Right kidney (tissue), 1 donor: ENCODE data around the gene PALD1.

Experiments
- DNase-seq: peaks from one replicate; pipeline ENCODE4 v3.0.0-alpha.2; 2016

Gene PALD1

DNA sequence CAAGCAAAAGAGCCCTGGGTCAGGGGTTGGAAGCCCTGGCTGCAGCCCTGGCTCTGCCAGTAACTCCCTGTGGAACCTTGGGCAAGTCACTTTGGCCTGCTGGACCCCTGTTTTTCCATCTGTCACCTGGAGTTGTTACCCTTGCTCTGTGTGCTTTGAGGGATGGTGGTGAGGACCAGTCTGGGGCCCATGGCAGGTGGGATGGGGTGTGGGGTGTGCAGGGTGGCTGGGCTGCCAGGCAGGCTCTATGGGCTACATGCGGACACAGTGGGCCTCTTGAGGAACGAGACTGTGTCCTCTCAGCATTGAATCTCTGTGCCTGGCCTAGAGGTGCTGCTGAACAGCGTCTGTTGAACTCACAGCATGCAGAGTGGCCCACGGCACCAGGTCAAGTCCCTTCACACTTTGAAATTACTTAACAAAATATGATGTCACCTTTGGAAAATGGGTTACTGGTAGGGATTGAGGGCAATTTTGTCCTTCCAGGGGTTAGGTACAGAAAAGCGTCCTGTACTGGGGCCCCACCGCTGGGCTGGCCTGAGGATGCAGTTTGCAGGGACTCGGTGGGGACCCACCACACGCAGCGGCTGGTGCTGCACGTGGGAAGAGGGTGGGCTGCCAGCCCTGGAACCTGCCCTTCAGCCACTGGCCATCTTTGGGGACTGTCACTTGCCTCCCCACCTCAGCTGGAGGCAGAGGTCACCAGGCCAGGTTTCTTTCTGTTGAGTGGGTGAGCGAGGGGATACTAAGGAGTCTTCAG lies 78.7 kb downstream of the PALD1 start:
- no peak for DNase-seq

DNA sequence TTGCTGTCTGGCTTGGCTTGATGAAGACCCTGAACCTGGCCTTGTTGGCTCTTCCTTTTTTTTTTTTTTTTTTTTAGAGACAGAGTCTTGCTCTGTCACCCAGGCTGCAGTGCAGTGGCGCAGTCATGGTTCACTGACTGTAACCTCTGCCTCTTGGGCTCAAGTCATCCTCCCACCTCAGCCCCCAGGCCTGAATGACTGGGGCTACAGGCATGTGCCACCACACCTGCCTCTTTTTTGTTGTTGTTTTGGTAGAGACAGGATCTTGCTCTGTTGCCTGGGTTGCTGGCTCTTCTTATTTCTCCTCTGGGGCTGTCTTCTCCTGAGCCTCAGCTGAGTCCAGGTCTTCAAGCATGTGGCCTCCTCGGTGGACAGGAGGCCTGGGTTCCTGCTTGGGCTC lies 79.3 kb downstream of the PALD1 start:
- no peak for DNase-seq

DNA sequence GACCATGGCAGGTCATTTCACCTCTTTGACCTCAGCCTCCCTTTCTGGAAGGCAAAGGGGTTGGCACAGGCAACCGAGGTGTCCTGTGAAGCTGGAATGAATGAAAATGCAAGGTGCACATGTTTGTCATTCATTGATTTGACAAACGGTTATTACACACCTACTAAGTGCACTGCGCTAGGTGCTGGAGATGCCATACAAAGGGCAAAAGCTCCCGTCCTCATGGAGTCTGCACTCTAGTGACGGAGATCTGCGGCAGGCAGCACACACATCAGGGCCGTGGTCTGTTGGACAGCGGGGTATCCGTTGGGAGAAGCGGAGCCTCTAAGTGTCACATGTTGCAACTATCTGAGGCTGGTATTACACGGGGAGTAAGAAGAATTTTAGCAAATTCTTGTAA lies 79.7 kb downstream of the PALD1 start:
- DNase-seq: no peak

DNA sequence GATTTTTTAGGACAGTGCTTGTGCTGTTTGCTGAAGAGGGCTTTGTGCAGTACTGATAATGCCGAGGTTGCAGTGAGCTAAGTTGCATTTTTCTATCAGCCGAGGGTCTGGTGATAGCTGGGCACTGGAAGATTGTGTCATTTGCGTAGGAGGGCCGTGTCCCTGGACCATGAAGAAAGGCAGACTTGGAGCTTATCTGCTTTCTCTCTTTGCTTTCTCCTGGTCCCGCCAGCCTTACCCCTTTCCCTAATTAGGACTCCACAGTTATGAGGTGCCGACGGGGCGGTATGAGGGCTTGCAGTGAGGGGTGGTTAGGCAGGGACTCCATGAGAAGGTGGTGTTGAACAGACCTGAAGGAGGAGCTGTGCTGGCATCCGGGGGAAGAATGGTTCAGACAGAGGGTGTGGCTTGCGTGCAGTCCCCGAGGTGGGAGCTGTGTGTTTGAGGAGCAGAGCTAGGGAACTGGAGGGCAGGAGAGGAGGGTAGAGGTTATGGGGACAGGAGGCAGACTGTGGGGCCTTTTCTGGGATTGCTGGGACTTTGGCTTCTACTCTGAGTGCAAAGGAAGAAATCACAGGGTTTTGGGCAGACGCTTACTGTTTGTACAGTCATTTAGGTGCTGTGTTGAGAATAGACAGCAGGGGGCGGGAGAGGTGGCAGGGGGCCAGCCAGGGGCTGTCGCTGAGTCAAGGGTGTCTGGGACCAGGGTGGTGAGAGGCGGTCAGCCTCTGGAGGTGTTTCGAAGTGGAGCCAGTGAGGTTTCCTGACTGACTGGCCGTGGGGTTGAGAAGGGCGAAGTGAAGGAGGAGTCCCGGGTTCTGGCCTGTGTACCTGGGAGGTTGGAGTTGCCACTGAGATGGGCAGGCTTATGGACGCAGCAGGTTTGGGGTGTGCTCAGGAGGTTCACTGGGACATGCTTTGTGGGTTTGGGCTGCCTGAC lies 80.6 kb downstream of the PALD1 start:
- peak; percentile 79 for DNase-seq

DNA sequence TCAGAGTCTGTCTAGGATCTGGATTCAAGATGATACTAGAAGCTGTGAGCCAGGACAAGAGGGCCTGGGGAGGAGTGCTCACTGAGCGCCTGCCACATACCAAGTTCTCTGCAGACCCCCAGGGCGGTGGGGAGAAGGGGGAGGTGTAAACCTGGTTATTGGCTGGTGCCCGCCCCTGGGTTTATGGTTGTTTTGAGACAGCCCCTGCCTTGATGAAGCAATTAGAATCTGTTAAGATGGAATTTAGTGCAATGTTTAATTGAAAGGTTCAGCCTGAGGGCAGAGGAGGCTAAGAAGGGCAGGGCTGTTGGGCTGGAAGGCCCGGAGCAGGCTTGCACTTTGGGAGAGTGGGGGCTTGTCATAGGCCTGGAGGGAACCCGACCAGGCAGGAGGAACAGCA lies 81.3 kb downstream of the PALD1 start:
- DNase-seq: no peak

DNA sequence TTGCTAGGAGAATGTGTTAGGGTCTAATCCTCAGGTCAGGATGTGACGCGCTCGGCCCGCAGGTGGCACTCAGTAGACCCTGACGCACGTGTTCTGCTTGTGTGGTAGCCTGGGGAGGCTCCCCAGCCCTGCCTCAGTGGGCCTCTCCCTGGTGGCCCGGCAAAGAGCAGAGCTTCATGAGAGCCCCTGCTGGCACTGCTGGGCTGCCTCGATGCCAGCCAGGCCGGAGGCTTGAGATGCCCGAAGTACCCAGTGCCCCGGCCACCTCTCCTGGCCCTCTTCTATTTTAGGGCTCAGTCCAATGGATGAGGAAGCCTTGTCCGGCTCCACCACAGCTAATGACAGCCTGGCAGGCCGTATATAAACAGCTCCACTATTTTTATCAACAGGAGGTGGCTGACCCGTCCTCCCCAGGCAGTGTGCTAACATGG lies 82.0 kb downstream of the PALD1 start:
- DNase-seq: no peak

DNA sequence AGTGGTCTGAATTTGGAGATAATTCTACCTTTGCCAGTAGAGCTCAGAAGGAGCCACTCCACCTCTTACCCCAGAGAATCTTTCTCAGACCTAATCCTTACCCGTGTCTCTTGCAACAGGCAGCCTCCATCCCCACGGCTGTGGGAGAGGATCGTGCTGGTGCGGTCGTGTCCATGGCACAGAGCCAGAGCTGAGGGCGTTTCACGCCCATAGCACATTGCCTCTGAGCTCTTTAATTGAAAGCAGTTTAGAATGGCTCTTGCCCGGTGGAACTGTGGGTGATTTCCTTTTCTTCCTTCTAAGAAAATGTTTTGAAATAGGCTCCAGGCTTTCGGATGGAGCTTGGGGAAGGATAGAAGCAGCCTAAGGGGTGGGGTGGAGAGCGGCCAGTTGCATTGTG lies 82.5 kb downstream of the PALD1 start:
- no peak for DNase-seq

DNA sequence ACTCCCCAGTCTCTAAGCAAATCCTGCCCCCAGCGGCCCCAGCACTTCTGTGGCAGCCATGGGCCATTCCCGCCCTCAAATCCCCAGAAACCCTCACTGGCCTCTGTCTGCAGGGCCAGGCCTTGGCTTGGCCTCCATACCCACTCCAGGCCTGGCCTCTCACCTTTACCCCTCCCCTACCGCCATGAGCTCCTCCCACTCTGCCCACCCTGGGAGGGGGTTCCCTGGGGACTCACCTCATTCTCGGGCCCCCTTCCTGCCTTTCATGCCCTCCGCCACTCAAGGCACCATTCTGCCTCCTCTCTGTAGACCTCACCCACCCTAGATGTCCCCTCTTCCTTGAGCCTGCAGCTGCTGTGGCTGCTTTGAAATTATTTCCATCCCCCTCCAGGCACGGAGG lies 83.0 kb downstream of the PALD1 start:
- no peak for DNase-seq

DNA sequence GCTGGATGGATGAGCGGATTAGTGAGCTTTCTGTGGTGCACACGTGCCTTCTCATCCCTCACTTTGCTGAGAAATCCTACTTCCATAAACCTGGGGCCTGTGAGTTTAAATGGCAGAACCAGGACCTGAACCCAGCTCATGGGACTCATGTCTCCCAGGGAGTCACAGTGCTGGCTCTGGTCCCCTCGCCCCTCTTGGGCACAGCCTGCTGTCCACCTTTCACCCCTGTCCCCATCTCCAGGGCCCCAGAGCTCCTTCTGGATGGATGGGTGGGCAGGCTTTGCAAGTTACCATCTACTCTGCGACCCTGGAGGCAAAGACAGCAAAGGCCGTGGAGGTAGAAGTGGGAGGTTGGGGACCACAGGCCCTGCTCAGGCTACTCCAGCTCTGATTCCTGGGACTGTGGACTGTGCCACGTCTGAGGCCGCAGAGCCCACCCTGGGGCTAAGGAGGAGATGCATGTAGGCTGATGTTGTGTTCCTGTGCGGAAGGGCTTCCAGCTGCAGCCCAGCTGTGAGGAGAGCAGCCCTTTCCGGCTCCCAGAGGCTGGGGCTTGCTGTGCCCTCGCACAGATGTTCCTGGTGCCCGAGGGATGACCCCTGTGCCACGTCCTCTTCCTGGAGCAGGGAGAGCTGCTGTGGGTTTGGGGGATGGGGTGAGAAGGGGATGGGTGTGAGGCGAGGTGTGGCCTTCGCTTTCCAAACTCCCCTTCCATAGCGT lies 83.6 kb downstream of the PALD1 start:
- no peak for DNase-seq

DNA sequence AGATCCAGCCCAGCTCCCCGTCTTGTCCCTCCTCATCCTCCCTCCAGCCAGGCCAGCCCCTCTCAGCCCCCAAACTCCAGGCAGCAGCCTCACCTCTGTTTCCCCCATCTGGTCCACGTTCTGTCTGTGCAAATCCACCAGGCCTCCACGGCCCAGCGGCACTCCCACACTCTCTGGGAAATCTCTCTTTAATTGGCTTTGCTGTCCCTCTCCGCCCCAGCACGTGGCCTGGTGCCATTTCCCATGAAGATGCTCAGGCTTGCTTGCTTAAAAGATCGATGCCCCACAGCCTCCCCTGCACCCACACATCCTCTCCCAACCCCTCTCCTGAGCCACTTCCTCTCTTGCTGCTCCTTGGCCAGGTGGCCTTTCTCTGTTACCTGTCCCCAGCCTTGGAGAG lies 84.7 kb downstream of the PALD1 start:
- DNase-seq: no peak

DNA sequence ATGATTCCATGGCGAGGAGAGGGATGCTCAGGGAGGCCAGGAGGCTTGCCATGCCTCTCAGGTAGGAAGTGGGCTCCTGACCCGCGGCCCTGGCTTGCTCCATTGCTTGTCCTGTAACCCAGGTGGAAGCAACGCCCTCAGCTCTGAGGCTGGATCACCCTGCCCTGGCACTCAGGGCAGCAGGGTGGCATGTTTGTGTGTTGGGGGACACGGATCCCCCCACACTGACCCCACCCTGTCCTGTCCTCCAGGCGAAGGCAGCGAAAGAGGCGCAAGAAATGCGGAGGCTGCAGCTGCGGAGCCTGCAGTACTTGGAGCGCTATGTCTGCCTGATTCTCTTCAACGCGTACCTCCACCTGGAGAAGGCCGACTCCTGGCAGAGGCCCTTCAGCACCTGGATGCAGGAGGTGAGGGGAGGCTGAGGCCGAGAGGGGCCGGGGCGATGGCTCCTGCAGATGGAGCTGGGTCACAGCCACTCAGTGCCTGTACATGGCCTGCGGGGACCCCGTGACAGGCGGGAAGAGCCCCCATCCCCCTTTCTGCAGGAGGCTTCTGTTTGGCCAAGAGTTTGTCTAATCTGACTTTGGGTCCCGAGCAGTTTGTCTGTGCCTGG lies 85.7 kb downstream of the PALD1 start:
- DNase-seq: no peak

DNA sequence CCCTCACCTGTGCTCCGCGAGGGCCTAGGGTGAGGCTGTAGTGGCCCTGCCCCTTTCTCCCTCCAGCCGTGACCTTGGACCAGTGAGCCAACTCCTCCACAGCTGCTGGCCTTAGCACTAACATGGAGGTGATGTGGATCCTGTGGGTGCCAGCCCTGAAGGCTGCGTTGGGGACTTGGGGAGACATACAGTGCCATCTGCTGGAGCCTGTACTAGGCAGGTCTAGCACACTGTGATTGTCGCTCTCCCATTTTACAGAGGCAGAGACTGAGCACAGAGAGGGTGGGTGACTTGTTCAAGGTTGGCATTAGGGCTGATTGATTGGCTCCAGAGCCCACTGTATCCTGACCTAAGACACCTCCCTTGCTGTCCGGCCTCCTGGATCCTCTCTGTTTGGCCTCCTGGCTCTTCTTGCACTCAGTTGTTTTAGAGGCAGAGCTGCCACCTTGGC lies 86.4 kb downstream of the PALD1 start:
- DNase-seq: no peak

DNA sequence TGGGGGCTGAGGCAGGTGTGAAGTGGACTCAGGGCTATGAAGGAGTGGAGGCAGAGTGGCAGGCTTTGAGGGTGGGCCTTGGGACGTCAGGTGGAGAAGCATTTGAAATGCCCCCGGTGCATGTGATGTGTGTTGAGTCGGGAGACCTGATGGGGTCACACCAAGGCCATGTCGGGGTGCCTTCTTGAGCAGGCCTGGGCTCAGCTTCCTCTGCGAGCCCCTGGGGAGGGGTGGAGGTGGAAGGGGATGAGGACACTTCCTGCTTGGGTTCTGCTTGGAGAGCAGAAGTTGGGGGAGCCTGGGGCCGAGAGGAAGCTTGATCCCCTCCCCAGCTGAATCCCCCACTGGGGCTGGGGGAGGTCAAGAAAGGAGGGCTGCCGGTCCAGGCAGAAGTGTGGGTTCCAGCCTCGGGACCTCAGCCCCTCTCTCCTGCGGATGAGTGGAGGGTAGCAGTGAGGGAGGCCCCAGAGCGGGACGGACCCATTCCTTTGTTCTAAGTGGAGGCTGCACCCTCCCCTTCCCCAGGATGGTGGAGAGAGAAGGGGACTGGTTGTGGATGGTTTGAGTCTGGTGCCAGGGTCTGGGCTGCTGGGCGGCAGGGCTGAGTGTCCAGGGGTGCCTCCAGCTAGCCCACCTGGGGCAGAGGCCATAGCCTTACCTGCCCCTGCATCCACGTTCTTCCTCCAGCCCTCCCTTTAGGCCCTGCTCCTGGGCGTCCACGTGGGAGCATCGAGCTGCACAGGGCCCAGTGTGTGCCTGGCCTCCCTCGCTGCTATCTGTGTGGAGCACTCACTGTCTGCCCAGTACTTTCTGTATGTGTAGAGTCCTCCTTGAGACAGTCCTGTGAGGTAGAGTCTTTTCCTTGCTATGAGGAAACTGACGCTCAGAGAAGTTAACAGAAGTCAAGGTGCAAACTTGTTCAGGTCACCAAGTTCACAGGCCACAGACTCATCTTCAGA lies 87.3 kb downstream of the PALD1 start:
- DNase-seq: no peak

DNA sequence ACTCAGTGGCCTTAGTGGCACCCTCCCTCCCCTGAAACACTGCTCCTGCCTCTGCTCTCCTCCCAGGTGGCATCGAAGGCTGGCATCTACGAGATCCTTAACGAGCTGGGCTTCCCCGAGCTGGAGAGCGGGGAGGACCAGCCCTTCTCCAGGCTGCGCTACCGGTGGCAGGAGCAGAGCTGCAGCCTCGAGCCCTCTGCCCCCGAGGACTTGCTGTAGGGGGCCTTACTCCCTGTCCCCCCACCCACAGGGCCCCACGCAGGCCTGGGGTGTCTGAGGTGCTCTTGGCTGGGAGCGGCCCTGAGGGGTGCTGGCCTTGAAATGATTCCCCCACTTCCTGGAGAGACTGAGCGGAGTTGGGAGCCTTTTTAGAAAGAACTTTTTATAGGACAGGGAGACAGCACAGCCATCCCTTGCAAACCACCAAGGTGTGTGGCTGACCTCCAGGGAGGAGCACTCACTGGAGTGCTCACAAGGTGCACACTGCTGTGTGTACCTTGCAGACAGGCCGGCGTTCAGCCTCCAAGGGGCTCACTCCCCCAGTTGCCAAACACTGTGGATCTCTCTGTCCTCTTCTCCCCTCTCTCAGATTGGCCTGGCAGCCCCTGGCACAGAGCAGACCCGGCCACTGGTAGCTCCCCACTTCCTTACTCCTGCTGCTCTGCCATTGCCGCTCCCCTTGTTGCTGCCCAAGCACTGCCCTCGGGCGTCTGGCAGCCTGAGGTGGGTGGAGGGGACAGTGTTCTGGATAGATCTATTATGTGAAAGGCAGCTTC lies 88.1 kb downstream of the PALD1 start:
- DNase-seq: no peak

DNA sequence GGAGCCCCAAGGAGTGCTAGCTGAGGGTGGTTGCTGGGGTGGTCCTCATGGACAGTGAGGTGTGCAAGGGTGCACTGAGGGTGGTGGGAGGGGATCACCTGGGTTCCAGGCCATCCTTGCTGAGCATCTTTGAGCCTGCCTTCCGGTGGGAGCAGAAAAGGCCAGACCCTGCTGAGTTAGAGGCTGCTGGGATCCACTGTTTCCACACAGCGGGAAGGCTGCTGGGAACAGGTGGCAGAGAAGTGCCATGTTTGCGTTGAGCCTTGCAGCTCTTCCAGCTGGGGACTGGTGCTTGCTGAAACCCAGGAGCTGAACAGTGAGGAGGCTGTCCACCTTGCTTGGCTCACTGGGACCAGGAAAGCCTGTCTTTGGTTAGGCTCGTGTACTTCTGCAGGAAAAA lies 89.0 kb downstream of the PALD1 start:
- DNase-seq: no peak

DNA sequence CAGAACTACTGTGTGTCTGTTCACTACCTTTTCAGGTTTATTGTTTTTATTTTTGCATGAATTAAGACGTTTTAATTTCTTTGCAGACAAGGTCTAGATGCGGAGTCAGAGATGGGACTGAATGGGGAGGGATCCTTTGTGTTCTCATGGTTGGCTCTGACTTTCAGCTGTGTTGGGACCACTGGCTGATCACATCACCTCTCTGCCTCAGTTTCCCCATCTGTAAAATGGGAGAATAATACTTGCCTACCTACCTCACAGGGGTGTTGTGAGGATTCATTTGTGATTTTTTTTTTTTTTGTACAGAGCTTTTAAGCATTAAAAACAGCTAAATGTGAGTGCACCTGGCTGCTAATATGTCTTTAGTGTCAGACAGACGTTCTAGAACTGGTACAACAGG lies 89.5 kb downstream of the PALD1 start:
- no peak for DNase-seq

DNA sequence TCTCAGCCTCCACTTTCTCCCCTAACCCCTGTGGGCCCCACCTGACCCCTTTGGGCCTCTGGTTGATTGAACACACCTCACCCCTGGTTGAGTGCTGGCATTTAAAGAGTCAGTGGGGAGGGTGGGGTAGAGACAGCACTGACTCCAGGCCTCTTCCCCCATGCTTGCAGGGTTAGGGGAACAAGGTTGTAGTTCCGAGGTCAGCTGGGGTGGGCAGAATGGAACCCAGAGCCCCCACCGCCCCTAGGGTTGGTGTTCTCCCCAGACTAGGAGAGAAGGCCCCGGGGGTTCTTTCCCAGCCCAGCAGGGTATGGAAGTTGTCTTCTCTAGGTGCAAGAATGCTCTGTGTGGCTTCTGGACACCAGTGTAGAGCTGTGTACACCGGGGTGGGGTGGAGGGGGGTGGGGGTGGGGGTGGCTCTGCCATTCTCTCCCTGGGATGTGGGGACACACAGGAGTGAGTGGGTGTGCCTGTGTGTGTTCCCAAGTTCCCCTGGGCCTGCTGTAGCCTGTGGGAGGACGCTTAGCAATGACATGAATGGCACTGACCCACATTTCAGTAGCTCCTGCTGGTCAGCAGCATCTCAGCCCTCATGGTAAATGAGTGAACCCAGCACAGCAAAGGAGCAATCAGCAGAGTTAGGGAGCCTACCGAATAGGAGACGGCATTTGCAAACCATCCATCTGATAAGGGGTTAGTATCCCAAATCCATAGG lies 90.4 kb downstream of the PALD1 start:
- no peak for DNase-seq

DNA sequence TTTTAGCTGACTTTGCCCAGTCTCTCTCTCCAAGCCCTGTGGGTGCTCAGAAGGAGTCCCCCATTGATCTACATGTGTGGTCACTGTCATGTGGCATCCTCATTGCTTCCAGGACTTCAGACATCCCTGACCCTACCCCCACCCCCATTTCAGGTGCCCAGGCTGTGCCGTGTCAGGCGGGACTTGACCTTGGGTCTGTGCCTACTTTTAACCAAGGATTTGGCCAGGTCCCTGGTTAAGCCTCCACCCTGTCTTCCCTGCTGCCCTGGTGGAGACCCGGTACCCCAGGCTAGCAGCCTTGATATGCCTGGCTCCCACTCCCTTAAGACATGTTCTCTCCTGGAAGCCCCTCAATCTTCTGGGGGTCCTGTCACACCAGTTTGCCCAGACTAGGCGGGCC lies 92.7 kb downstream of the PALD1 start:
- no peak for DNase-seq

DNA sequence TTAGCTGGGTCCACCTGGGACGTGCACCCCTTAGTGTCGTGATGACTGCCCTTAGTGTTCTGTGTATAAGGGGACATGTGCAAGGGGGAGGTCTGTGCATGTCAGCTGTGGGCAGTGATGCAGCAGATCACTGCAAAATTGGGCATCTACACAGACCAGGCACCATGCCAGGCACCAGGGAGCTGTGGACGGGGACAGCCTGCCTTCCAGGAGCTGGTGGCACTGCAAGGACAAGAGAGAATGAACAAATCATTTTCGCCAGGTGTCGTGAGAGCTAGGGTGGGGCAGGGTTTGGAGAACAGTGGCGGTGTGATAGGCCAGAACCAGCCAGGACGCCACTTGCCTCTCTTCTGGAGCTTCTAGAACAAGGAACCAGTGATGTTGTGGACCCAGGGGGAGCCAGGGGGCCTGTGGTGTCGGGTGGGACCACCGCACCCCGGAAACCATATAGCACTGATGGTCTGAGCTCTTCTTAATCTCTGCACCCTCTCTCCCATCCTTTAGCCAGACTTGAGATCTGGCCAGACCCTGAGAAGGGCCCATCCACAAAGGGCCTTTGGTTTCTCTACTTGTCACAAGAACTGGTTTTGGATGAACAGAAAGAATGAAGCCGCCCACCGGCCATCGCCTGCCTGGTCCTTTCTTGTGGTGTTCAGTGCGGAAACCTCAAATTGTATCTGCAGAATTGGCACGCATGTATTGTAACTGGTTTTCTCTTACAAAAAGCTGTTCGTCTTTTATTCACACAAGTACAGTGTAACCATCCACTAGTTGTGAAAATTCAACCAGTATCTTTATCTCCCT lies 93.3 kb downstream of the PALD1 start:
- no peak for DNase-seq
